ENCODE data around the gene MATN1.
"Not testable (repeated sequence)": the region's sequence is repeated elsewhere in the genome, so short reads cannot be mapped to it uniquely, and the experiment has no call there.

The MATN1 gene

GRCh38 chr1:30689901-30690645, 33.3 kb downstream of the MATN1 start:
- no peak for DNase-seq (ENCODE audit: extremely low read depth, insufficient read length)
- Histone ChIP-seq H3K4me3 (replicated peaks; ENCODE audit: low read depth, low read length) (no peak overlapping the region), H3K36me3 (ENCODE audit: control insufficient read depth, insufficient read depth, low read length) (no peaks in the 10 kb centered on the region), H3K27me3 (replicated peaks; ENCODE audit: control insufficient read depth, insufficient read depth, low read length) (peaks cover 1% of the 10 kb centered on the region)
- TF ChIP-seq CTCF (IDR thresholded peaks at IDR 0.05; ENCODE audit: insufficient read depth, low read length, poor library complexity, severe bottlenecking) = no peak

GRCh38 chr1:30688920-30689794, 34.2 kb downstream of the MATN1 start:
- TF ChIP-seq CTCF (IDR thresholded peaks at IDR 0.05; ENCODE audit: insufficient read depth, low read length, poor library complexity, severe bottlenecking) = no peak
- H3K36me3 ChIP-seq (ENCODE audit: control insufficient read depth, insufficient read depth, low read length) = no peaks in the 10 kb centered on the region
- H3K27me3 ChIP-seq (replicated peaks; ENCODE audit: control insufficient read depth, insufficient read depth, low read length) = peaks cover 1% of the 10 kb centered on the region
- no peak overlapping the region for H3K4me3 ChIP-seq (replicated peaks; ENCODE audit: low read depth, low read length)
- DNase-seq (ENCODE audit: extremely low read depth, insufficient read length) = no peak

GRCh38 chr1:30688516-30688915, 34.9 kb downstream of the MATN1 start:
- not testable (repeated sequence) for DNase-seq (ENCODE audit: extremely low read depth, insufficient read length); H3K27me3 ChIP-seq (replicated peaks; ENCODE audit: control insufficient read depth, insufficient read depth, low read length); H3K4me3 ChIP-seq (replicated peaks; ENCODE audit: low read depth, low read length); H3K36me3 ChIP-seq (ENCODE audit: control insufficient read depth, insufficient read depth, low read length)

GRCh38 chr1:30687886-30688285, 35.5 kb downstream of the MATN1 start:
- DNase-seq (ENCODE audit: extremely low read depth, insufficient read length) = no peak
- H3K36me3 ChIP-seq (ENCODE audit: control insufficient read depth, insufficient read depth, low read length) = no peaks in the 10 kb centered on the region
- H3K27me3 ChIP-seq (replicated peaks; ENCODE audit: control insufficient read depth, insufficient read depth, low read length) = peaks cover 1% of the 10 kb centered on the region
- TF ChIP-seq CTCF (IDR thresholded peaks at IDR 0.05; ENCODE audit: insufficient read depth, low read length, poor library complexity, severe bottlenecking) = no peak
- no peak overlapping the region for H3K4me3 ChIP-seq (replicated peaks; ENCODE audit: low read depth, low read length)

GRCh38 chr1:30686236-30686935, 37.0 kb downstream of the MATN1 start:
- H3K27me3 ChIP-seq (replicated peaks; ENCODE audit: control insufficient read depth, insufficient read depth, low read length) = peaks cover 1% of the 10 kb centered on the region

More at GRCh38 chr1:30686236-30686935, 37.0 kb downstream of the MATN1 start:
- no peak for TF ChIP-seq CTCF (IDR thresholded peaks at IDR 0.05; ENCODE audit: insufficient read depth, low read length, poor library complexity, severe bottlenecking)
- DNase-seq (ENCODE audit: extremely low read depth, insufficient read length) = no peak
- H3K36me3 ChIP-seq (ENCODE audit: control insufficient read depth, insufficient read depth, low read length) = no peaks in the 10 kb centered on the region
- no peak overlapping the region for H3K4me3 ChIP-seq (replicated peaks; ENCODE audit: low read depth, low read length)
